Testis (tissue), 3 donors: Measurements from ENCODE around the gene SEC23IP. TPM values are rescaled to one million over a fixed set of nuclear protein-coding genes. Genes with fewer than 3 reads are reported as not detected.
A peak's percentile ranks its signal among the peaks of the same experiment; 100 is the strongest.

Experiments used
- DNase-seq: peaks from one replicate; pipeline ENCODE4 v3.0.0-alpha.2; 2019
- H3K27ac ChIP-seq, 2 donors: fragments of 200-600 bp; sonication (generic); one replicate each; pipeline ENCODE4 v1.5.1; 2019
- H3K27me3 ChIP-seq: fragments of 200-600 bp; sonication (generic); one replicate; pipeline ENCODE4 v1.5.1; 2019
- H3K36me3 ChIP-seq: fragments of 200-600 bp; sonication (generic); one replicate; pipeline ENCODE4 v1.5.1; 2017; ENCODE audit warnings: low read depth; ENCODE audit errors: missing control alignments
- H3K4me1 ChIP-seq: fragments of 200-600 bp; sonication (generic); one replicate; pipeline ENCODE4 v1.5.1; 2019
- H3K4me3 ChIP-seq, 2 donors: fragments of 200-600 bp; sonication (generic); one replicate each; pipeline ENCODE4 v1.5.1; 2017 to 2019
- H3K9me3 ChIP-seq: fragments of 200-600 bp; sonication (generic); one replicate; pipeline ENCODE4 v1.5.1; 2017
- POLR2A ChIP-seq: fragments of 450-650 bp; IDR thresholded peaks from one replicate; pipeline ENCODE4 v1.6.1; 2017; ENCODE audit warnings: antibody characterized with exemption, mild to moderate bottlenecking, moderate library complexity
- WGBS, 2 donors: methylation state at CpG; one replicate each; pipeline ENCODE4 v1.1.5; 2018; 5-methylcytosine and 5-hydroxymethylcytosine counted together
- intact Hi-C: fragments of 100-400 bp; cut with DNase I; formaldehyde crosslinking; loops from one replicate; pipeline ENCODE4 v1.15.1; 2023; ENCODE audit warnings: low total_unique reads
- polyA plus RNA-seq: library from polyadenylated mRNA; stranded (reverse); fragments of 350-450 nt; fragmentation: Illumina TruSeq; extraction: RNeasy Lipid Tissue Mini Kit (QIAGEN cat#74804); gene quantifications from one replicate; pipeline ENCODE4 v1.2.3, GENCODE V29; 2014; ENCODE audit warnings: low read depth, low replicate concordance; ENCODE audit not compliant: insufficient read depth
- total RNA-seq, 2 donors: library from RNA; depleted of rRNA; stranded (reverse); fragments of >200 nt; gene quantifications; one replicate each; pipeline ENCODE4 v1.2.3, GENCODE V29; 2016
- TF ChIP-seq, protein P1 (sequence below), 3 experiments: fragments of 450-650 bp in 2 of 3; fragments of 200-600 bp in 1 of 3; sonication (generic) in 1 of 3; IDR thresholded peaks; one replicate each; pipeline ENCODE4 v1.5.1; 2016 to 2019; ENCODE audit warnings: antibody characterized with exemption in 3 of 3, mild to moderate bottlenecking in 2 of 3, moderate library complexity in 1 of 3

SEC23IP gene
- total and polyA plus RNA-seq, 3 donors from 2014 or later: 42.5 to 48.9 (median 43.3) TPM

DNA sequence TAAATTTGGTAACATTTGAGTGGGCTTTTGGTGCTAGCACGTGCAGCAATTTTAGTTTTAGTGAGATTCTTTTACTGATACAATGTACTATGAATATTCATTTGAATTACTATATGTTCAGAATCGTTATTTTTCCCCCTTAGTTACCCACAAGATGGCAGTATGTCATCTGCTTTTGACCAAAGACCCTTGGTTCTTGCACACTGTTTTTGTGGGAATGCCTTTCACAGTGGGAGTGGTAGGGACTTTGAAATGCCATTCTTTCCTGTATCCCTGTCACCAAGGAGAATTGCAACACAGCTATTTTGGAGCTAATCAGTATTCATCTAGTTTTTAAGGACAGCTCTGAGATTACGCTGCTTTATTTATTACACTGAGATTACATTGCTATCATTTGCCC is 40.6 kb downstream of the SEC23IP start:
- 43 to 53% methylated on average over 3 of the region's 3 CpGs for WGBS, 2 donors
- no peaks in the 10 kb centered on the region for H3K36me3 ChIP-seq
- no peak overlapping the region for H3K27ac ChIP-seq
- H3K9me3 ChIP-seq: no peaks in the 10 kb centered on the region
- H3K27me3 ChIP-seq: no peaks in the 10 kb centered on the region
- H3K4me3 ChIP-seq: no peak overlapping the region
- intact Hi-C loops: no loop called here
- peaks cover 5% of the 10 kb centered on the region for H3K4me1 ChIP-seq
- DNase-seq: no peak
- TF ChIP-seq, protein P1, sequence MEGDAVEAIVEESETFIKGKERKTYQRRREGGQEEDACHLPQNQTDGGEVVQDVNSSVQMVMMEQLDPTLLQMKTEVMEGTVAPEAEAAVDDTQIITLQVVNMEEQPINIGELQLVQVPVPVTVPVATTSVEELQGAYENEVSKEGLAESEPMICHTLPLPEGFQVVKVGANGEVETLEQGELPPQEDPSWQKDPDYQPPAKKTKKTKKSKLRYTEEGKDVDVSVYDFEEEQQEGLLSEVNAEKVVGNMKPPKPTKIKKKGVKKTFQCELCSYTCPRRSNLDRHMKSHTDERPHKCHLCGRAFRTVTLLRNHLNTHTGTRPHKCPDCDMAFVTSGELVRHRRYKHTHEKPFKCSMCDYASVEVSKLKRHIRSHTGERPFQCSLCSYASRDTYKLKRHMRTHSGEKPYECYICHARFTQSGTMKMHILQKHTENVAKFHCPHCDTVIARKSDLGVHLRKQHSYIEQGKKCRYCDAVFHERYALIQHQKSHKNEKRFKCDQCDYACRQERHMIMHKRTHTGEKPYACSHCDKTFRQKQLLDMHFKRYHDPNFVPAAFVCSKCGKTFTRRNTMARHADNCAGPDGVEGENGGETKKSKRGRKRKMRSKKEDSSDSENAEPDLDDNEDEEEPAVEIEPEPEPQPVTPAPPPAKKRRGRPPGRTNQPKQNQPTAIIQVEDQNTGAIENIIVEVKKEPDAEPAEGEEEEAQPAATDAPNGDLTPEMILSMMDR (IDR thresholded peaks at IDR 0.05): peak in 1 of 3 experiments; percentile 35
- no peak for TF ChIP-seq POLR2A

DNA sequence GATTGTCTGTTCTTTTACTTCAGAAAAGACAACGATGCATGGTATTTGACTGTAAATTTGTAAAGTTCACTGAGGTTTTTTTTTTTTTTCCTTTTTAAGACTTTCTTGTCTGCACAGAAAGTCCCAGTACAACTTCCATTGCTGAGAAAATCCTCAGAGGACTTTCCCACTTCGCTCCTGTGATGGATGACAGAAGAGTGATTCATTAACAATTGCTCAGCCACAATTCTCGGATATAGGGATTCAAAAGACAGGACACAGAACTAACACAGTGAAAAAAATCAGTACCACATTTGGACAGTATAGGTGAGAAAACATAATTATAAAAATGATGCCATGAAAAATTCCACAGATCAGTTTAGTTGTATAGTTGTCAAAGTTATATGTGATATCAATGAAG is 48.0 kb downstream of the SEC23IP start:
- WGBS, 2 donors: 88 to 92% methylated on average over 3 of the region's 3 CpGs

DNA sequence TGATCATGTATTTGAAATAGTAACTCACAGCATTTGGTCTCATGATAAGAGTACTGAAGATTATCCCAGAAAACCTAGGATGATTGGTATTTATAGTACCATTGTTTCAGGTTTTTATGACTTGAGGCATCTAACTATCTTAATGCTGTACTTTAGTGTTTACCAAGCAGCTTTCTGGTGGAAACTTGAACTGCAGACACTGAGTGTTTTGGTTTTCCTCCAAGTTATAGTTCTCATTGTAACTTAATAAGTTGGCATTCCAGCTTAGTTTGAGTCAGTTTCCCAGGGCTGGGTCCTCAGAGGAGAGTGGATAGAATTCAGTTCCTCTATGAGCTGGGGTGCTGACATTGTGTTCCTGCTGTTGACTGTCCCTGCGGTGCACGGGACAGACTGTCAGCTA is 50.4 kb downstream of the SEC23IP start:
- Histone ChIP-seq H3K4me3 (no peak overlapping the region), H3K27ac (no peak overlapping the region), H3K4me1 (no peaks in the 10 kb centered on the region), H3K36me3 (no peaks in the 10 kb centered on the region), H3K9me3 (no peaks in the 10 kb centered on the region), H3K27me3 (no peaks in the 10 kb centered on the region)
- TF ChIP-seq, protein P1 (IDR thresholded peaks at IDR 0.05): no peak
- no peak for TF ChIP-seq POLR2A
- no peak for DNase-seq
- 90 to 96% methylated on average over 2 of the region's 2 CpGs for WGBS, 2 donors
- intact Hi-C loops: no loop called here

More for the DNA sequence above, 48.0 kb downstream of the SEC23IP start:
- intact Hi-C loops: no loop called here
- no peak for DNase-seq
- Histone ChIP-seq H3K27me3 (no peaks in the 10 kb centered on the region), H3K27ac (no peak overlapping the region), H3K4me1 (no peaks in the 10 kb centered on the region), H3K4me3 (no peak overlapping the region), H3K36me3 (no peaks in the 10 kb centered on the region), H3K9me3 (no peaks in the 10 kb centered on the region)
- no peak for TF ChIP-seq POLR2A
- TF ChIP-seq, protein P1 (IDR thresholded peaks at IDR 0.05): no peak

DNA sequence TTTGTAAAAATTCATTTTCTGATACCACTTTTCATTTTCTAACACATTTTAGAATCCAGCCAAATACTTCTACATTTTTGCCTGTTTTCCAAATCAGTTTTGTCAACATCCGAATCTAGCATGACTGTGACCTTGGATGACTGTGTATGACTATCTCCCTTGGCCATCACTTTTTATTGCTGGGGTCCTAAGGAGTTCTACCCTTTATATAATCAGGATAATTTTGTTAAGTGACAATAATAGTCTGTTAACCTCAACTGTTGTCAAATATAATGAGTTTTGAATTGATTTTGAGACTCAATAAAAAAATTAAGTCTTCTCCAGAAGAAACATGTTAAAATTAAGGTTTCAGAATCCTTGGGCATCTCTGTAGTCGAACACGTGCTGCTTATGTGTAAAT is 53.3 kb downstream of the SEC23IP start:
- 77 to 85% methylated on average over 3 of the region's 3 CpGs for WGBS, 2 donors
- H3K4me1 ChIP-seq: no peaks in the 10 kb centered on the region
- no peak for TF ChIP-seq POLR2A
- TF ChIP-seq, protein P1 (IDR thresholded peaks at IDR 0.05): no peak
- no peaks in the 10 kb centered on the region for H3K9me3 ChIP-seq
- H3K4me3 ChIP-seq: no peak overlapping the region
- no peaks in the 10 kb centered on the region for H3K27me3 ChIP-seq
- intact Hi-C loops: no loop called here
- DNase-seq: no peak
- H3K27ac ChIP-seq: no peak overlapping the region
- no peaks in the 10 kb centered on the region for H3K36me3 ChIP-seq

DNA sequence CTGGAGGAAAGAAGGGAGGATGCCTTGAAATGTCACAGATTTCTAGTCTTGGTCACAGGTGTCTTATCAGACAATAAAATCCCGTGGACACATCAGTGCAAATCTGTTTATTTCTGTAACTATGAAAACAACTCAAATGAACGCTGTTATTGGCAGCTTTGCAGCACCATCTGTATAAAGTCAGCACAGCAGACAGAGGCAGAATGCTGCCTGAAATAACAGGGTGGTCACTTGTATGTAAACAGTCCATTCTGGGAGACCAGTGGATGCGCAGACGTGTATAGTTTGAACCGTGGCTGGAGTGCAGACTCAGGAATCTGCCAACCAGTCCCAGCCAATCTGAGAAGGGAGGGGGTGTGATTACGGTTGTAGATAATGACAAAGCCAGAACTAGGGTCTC is 54.8 kb downstream of the SEC23IP start:
- 42 to 53% methylated on average over 6 of the region's 6 CpGs for WGBS, 2 donors

More for the DNA sequence above, 54.8 kb downstream of the SEC23IP start:
- Histone ChIP-seq H3K27ac (no peak overlapping the region), H3K4me1 (no peaks in the 10 kb centered on the region), H3K9me3 (no peaks in the 10 kb centered on the region), H3K4me3 (no peak overlapping the region), H3K27me3 (no peaks in the 10 kb centered on the region), H3K36me3 (no peaks in the 10 kb centered on the region)
- DNase-seq: no peak
- intact Hi-C loops: no loop called here
- TF ChIP-seq POLR2A: no peak
- TF ChIP-seq, protein P1 (IDR thresholded peaks at IDR 0.05): no peak
